K562 (cell line): Measurements from ENCODE around the gene LIMCH1. TPM values are rescaled to one million over a fixed set of nuclear protein-coding genes. Genes with fewer than 3 reads are reported as not detected.

Experiments
- ATAC-seq: fragments of 200-7000 bp; cut with Tn5 transposase; 3 replicates; pipeline ENCODE4 v1.9.1; 2020; ENCODE audit warnings: moderate library complexity
- BruUV-seq: library from RNA; stranded (reverse); fragments of 400-500 nt; replicated peaks from 2 replicates; lab custom pipeline; 2021; lab: Mats Ljungman, UMichigan
- CTCF ChIA-PET: fragments of 300-600 bp; formaldehyde crosslinking; extraction: SDS; loops from one replicate; lab custom pipeline; 2021; ENCODE audit warnings: low intra/inter-chr PET ratio; lab: Yijun Ruan, JAX
- POLR2A ChIA-PET: fragments of 300-600, 350-650 bp; sonication (Branson Sonifier 250); formaldehyde crosslinking; extraction: SDS; loops from one replicate; lab custom pipeline; 2021; ENCODE audit warnings: antibody characterized with exemption, inconsistent platforms; lab: Yijun Ruan, JAX
- DNase-seq, 4 experiments: peaks; one replicate each; pipeline versions ENCODE4 v3.0.0 to v3.0.0-alpha.2; 2011 to 2018; ENCODE audit warnings: low spot score in 3 of 4, mixed read lengths in 3 of 4; ENCODE audit errors: extremely low read depth in 1 of 4
- FAIRE-seq: peaks from 2 replicates; lab custom pipeline; 2011; peaks lifted over from hg19 to GRCh38; lab: Jason Lieb, UNC
- H2AFZ ChIP-seq: 2 replicates; pipeline ENCODE4 v1.6.0; 2011; ENCODE audit warnings: low read depth, low read length, control low read depth, inconsistent platforms
- H3K27ac ChIP-seq: fragments of 200-600 bp; 3 replicates; pipeline ENCODE4 v1.8.0; 2011; ENCODE audit warnings: low read depth, mild to moderate bottlenecking, control low read depth, inconsistent platforms, low read length, moderate library complexity, mixed read lengths; ENCODE audit errors: extremely low read depth
- H3K27me3 ChIP-seq, 2 experiments: fragments of 300-600 bp in 1 of 2; 2 replicates in 1 of 2; 3 replicates in 1 of 2; pipeline versions ENCODE4 v1.6.0 to v1.8.0; 2011; ENCODE audit warnings: inconsistent platforms in 2 of 2, low read length in 2 of 2, mild to moderate bottlenecking in 1 of 2, mixed read lengths in 1 of 2, moderate library complexity in 1 of 2; ENCODE audit not compliant: control insufficient read depth in 2 of 2, insufficient read depth in 2 of 2
- H3K36me3 ChIP-seq: fragments of 300-600 bp; 3 replicates; pipeline ENCODE4 v1.8.0; 2011; ENCODE audit warnings: mild to moderate bottlenecking, low read length, inconsistent platforms; ENCODE audit not compliant: control insufficient read depth, insufficient read depth
- H3K4me1 ChIP-seq, 2 experiments: fragments of 200-600 bp in 1 of 2; replicated peaks in 1 of 2; 2 replicates in 1 of 2; 3 replicates in 1 of 2; pipeline versions ENCODE4 v1.5.1 to v1.8.0; 2011; ENCODE audit warnings: inconsistent platforms in 2 of 2, low read length in 2 of 2, mild to moderate bottlenecking in 1 of 2, mixed read lengths in 1 of 2, moderate library complexity in 1 of 2; ENCODE audit not compliant: control insufficient read depth in 2 of 2, insufficient read depth in 2 of 2
- H3K4me2 ChIP-seq: 2 replicates; pipeline ENCODE4 v1.6.1; 2011; ENCODE audit warnings: low read length, control low read depth, inconsistent platforms, mixed read lengths; ENCODE audit not compliant: insufficient read depth
- H3K4me3 ChIP-seq: fragments of 200-600 bp; sonication (generic), shearing (Covaris generic); 2 replicates; pipeline ENCODE4 v1.5.1; 2016; ENCODE audit warnings: control low read depth, inconsistent platforms
- H3K79me2 ChIP-seq: fragments of 200-600 bp; 3 replicates; pipeline ENCODE4 v1.8.0; 2011; ENCODE audit warnings: low read length, inconsistent platforms; ENCODE audit not compliant: control insufficient read depth, insufficient read depth
- H3K9ac ChIP-seq, 2 experiments: 2 replicates each; pipeline versions ENCODE4 v1.6.0 to v1.6.1; 2011; ENCODE audit warnings: low read depth in 2 of 2, low read length in 2 of 2, control low read depth in 1 of 2, inconsistent platforms in 1 of 2, mild to moderate bottlenecking in 1 of 2, mixed read lengths in 1 of 2; ENCODE audit not compliant: insufficient read depth in 1 of 2
- H3K9me1 ChIP-seq: one replicate; pipeline ENCODE4 v1.6.0; 2011; ENCODE audit warnings: inconsistent platforms, mild to moderate bottlenecking, low read length, moderate library complexity; ENCODE audit not compliant: control insufficient read depth, insufficient read depth
- H3K9me3 ChIP-seq: replicated peaks from 2 replicates; pipeline ENCODE4 v1.5.1; 2011; ENCODE audit warnings: low read depth, low read length, inconsistent platforms; ENCODE audit not compliant: control insufficient read depth, insufficient read depth
- H4K20me1 ChIP-seq: replicated peaks from 2 replicates; pipeline ENCODE4 v1.6.1; 2011; ENCODE audit warnings: low read length, inconsistent platforms, mixed read lengths; ENCODE audit not compliant: control insufficient read depth, insufficient read depth
- ARID2 ChIP-seq: fragments of 450-650 bp; IDR thresholded peaks from 2 replicates; pipeline ENCODE4 v1.6.1; 2017; ENCODE audit warnings: antibody characterized with exemption, mild to moderate bottlenecking
- CBX5 ChIP-seq: IDR thresholded peaks from 2 replicates; pipeline ENCODE4 v1.6.1; 2014; ENCODE audit warnings: low read depth, borderline replicate concordance
- CHAMP1 ChIP-seq: fragments of 450-650 bp; IDR thresholded peaks from 2 replicates; pipeline ENCODE4 v1.6.1; 2016; ENCODE audit warnings: mild to moderate bottlenecking
- CTCF ChIP-seq, 3 experiments: IDR thresholded peaks in 2 of 3; conservative IDR thresholded peaks in 1 of 3; 2 replicates each; pipeline ENCODE4 v1.5.1; 2011 to 2012; ENCODE audit warnings: low read length in 3 of 3, mild to moderate bottlenecking in 3 of 3, control low read depth in 2 of 3, improper control_type of control experiment in 1 of 3, inconsistent platforms in 1 of 3, low read depth in 1 of 3, mixed read lengths in 1 of 3, moderate library complexity in 1 of 3; ENCODE audit not compliant: insufficient read depth in 2 of 3
- DDX20 ChIP-seq: fragments of 450-650 bp; IDR thresholded peaks from 2 replicates; pipeline ENCODE4 v1.6.1; 2016; ENCODE audit warnings: missing genetic modification characterization, low read depth, mild to moderate bottlenecking, missing compliant biosample characterization, moderate library complexity
- HMG20A ChIP-seq: fragments of 450-650 bp; formaldehyde crosslinking; conservative IDR thresholded peaks from 2 replicates; pipeline ENCODE4 v1.4.0; 2020; ENCODE audit warnings: mild to moderate bottlenecking, mixed read lengths
- LCOR ChIP-seq: sonication (generic); formaldehyde crosslinking; IDR thresholded peaks from 2 replicates; pipeline ENCODE4 v1.8.0; 2022; ENCODE audit warnings: mild to moderate bottlenecking, missing genetic modification reagents
- RAD21 ChIP-seq, 2 experiments: fragments of 250-450 bp in 1 of 2; fragments of 450-650 bp in 1 of 2; sonication (Bioruptor Pico) in 1 of 2; formaldehyde crosslinking in 1 of 2; IDR thresholded peaks in 1 of 2; conservative IDR thresholded peaks in 1 of 2; 2 replicates each; pipeline versions ENCODE4 v1.4.0 to v1.8.0; 2020 to 2022; ENCODE audit warnings: mild to moderate bottlenecking in 2 of 2, moderate library complexity in 1 of 2
- WGBS: fragments of 100-300 bp; shearing (Covaris generic); methylation state at CpG from one replicate; pipeline ENCODE4 v1.1.6; 2016; ENCODE audit warnings: low coverage, mixed read lengths; ENCODE audit not compliant: insufficient coverage; ENCODE audit errors: missing lambda C conversion rate; 5-methylcytosine and 5-hydroxymethylcytosine counted together
- in situ Hi-C: fragments of 300-500 bp; cut with MboI; formaldehyde crosslinking; loops from 4 replicates; pipeline ENCODE4 v1.15.0; 2018; ENCODE audit warnings: inconsistent platforms, mixed read lengths
- intact Hi-C: fragments of 100-400 bp; cut with micrococcal nuclease; formaldehyde crosslinking; loops from 2 replicates; pipeline ENCODE4 v1.14.2; 2022
- polyA plus RNA-seq, 8 experiments: library from polyadenylated mRNA; depleted of rRNA in 4 of 8; stranded (reverse) in 5 of 8; unstranded in 3 of 8; fragments of >200 nt; fragmentation: Nextera tagmentation in 2 of 8; fragmentation: Illumina TruSeq in 1 of 8; extraction: Ambion mirVana in 2 of 8; extraction: Trizol in 1 of 8; gene quantifications; 2 replicates each; pipeline versions ENCODE4 v1.2.1 to v1.2.3, GENCODE V29; 2011 to 2014; ENCODE audit warnings: inconsistent platforms in 1 of 8, missing spikeins in 1 of 8
- total RNA-seq, 7 experiments: library from RNA; depleted of rRNA in 6 of 7; stranded (reverse); fragments of >200 nt in 6 of 7; fragmentation: Illumina TruSeq in 2 of 7; extraction: Trizol in 2 of 7; gene quantifications; 2 replicates each; pipeline versions ENCODE4 v1.2.1 to v1.2.3, GENCODE V29; 2011 to 2021; ENCODE audit warnings: low replicate concordance in 1 of 7

LIMCH1 gene
- total and polyA plus RNA-seq, 9 of the 15 experiments (the other 6 are each of a cell fraction or from before 2014, with no cell fraction given), result 0.35 TPM; not detected in 8

GRCh38 chr4:41723286-41723685 lies 185.3 kb downstream of the LIMCH1 start:
- CTCF ChIA-PET, result no interaction called here
- BruUV-seq, result no TSS peak

GRCh38 chr4:41725254-41725653 lies 187.3 kb downstream of the LIMCH1 start:
- no peak overlapping the region for H3K27ac ChIP-seq
- H3K9ac ChIP-seq, result no peak overlapping the region
- no peak for FAIRE-seq
- CTCF ChIA-PET, result no interaction called here
- no peaks in the 10 kb centered on the region for H4K20me1 ChIP-seq
- H3K36me3 ChIP-seq, result no peaks in the 10 kb centered on the region
- no peaks in the 10 kb centered on the region for H3K4me1 ChIP-seq
- H2AFZ ChIP-seq, result no peak overlapping the region
- ATAC-seq, result no peak
- no peaks in the 10 kb centered on the region for H3K27me3 ChIP-seq
- H3K4me2 ChIP-seq, result no peak overlapping the region
- no TSS peak for BruUV-seq
- no peaks in the 10 kb centered on the region for H3K9me3 ChIP-seq
- no peaks in the 10 kb centered on the region for H3K79me2 ChIP-seq
- intact Hi-C loops (no loop called here), in situ Hi-C loops (no loop called here)
- no peaks in the 10 kb centered on the region for H3K9me1 ChIP-seq
- TF ChIP-seq ARID2 (no peak), HMG20A (CRISPR knock-in tag) (no peak), CHAMP1 (no peak), CBX5 (0 out of 2 replicates have a peak, but pooled peaks have one; percentile 34), RAD21 (CRISPR knock-in tag; conservative IDR thresholded peaks at IDR 0.05 in 1 of 2, IDR thresholded peaks at IDR 0.05 in 1 of 2) (0 out of 4 replicates have a peak, but pooled peaks have one; percentile 8 to 16), CTCF (IDR thresholded peaks at IDR 0.05 in 2 of 3, conservative IDR thresholded peaks at IDR 0.05 in 1 of 3; ENCODE audit: insufficient read depth in 2 of 3, low read depth in 1 of 3, low read length in 3 of 3) (peak in 1 of 3 experiments; percentile 23; a peak in 1 of 6 replicates), LCOR (CRISPR knock-in tag) (no peak)
- WGBS, result 0% methylated on average over 1 of the region's 1 CpG
- POLR2A ChIA-PET, result no interaction called here
- H3K4me3 ChIP-seq, result no peak overlapping the region
- DNase-seq, result peak in 2 of 4 experiments; percentile 35 to 37

More at GRCh38 chr4:41723286-41723685, 185.3 kb downstream of the LIMCH1 start:
- Histone ChIP-seq H3K4me2 (no peak overlapping the region), H3K4me3 (no peak overlapping the region), H2AFZ (no peak overlapping the region), H3K27me3 (no peaks in the 10 kb centered on the region), H3K36me3 (no peaks in the 10 kb centered on the region), H3K9ac (no peak overlapping the region), H3K27ac (no peak overlapping the region), H3K79me2 (no peaks in the 10 kb centered on the region), H4K20me1 (no peaks in the 10 kb centered on the region), H3K9me1 (no peaks in the 10 kb centered on the region), H3K9me3 (no peaks in the 10 kb centered on the region), H3K4me1 (no peaks in the 10 kb centered on the region)
- ATAC-seq, result no peak
- in situ Hi-C loops (no loop called here), intact Hi-C loops (no loop called here)
- DNase-seq, result no peak
- POLR2A ChIA-PET, result no interaction called here
- TF ChIP-seq DDX20 (tag), result no peak
- WGBS, result 0% methylated on average over 3 of the region's 3 CpGs
- no peak for FAIRE-seq
